Measurements from ENCODE around the gene ZNF497. TPM values are rescaled to one million over a fixed set of nuclear protein-coding genes. Genes with fewer than 3 reads are reported as not detected.

The ZNF497 gene
- total and polyA plus RNA-seq, 2 of the 13 experiments (the other 11 are each of a cell fraction or from before 2014, with no cell fraction given): 1.5 to 1.9 TPM

- TF ChIP-seq ZNF770 (CRISPR knock-in tag; IDR thresholded peaks at IDR 0.05): peak; percentile 32; the same call in 1 of the 2 replicates
- TF ChIP-seq ZNF550 (CRISPR knock-in tag; IDR thresholded peaks at IDR 0.05; ENCODE audit: borderline replicate concordance): no peak; the same call in 1 of the 2 replicates
- no peak for TF ChIP-seq NFRKB (IDR thresholded peaks at IDR 0.05)
- TF ChIP-seq POLR2G (IDR thresholded peaks at IDR 0.05; ENCODE audit: low read depth, low read length): peak; percentile 87
- peak; percentile 84 for TF ChIP-seq HOXA9 (CRISPR knock-in tag; IDR thresholded peaks at IDR 0.05; ENCODE audit: borderline replicate concordance)
- peak; percentile 98 for TF ChIP-seq THAP11 (CRISPR knock-in tag; IDR thresholded peaks at IDR 0.05)
- TF ChIP-seq ZNF644 (CRISPR knock-in tag; IDR thresholded peaks at IDR 0.05; ENCODE audit: low read depth): no peak
- peak; percentile 95 for TF ChIP-seq ZNF543 (CRISPR knock-in tag; IDR thresholded peaks at IDR 0.05)
- TF ChIP-seq NBN (conservative IDR thresholded peaks at IDR 0.05): no peak
- peak; percentile 78 for TF ChIP-seq ZBTB40 (IDR thresholded peaks at IDR 0.05)
- peak; percentile 92 for TF ChIP-seq ZBTB40 (CRISPR knock-in tag; IDR thresholded peaks at IDR 0.05)
- TF ChIP-seq TFDP2 (CRISPR knock-in tag; IDR thresholded peaks at IDR 0.05): peak; percentile 42; the same call in 1 of the 2 replicates
- TF ChIP-seq ZNF225 (CRISPR knock-in tag; IDR thresholded peaks at IDR 0.05): 0 out of 2 replicates have a peak, but pooled peaks have one; percentile 63
- TF ChIP-seq SRSF4 (IDR thresholded peaks at IDR 0.05; ENCODE audit: low read depth, low read length, poor library complexity, severe bottlenecking): no peak
- TF ChIP-seq HOXA5 (CRISPR knock-in tag; IDR thresholded peaks at IDR 0.05): peak; percentile 43; the same call in 1 of the 2 replicates
Observed at GRCh38 chr19:58326914-58327726, 35.4 kb downstream of the ZNF497 start, which contains the start of gene ZSCAN22 (continued).
